Suppressor macrophage treated with lipopolysaccharide for 1 hour (primary cell): Measurements from ENCODE around the gene MBIP.
"Not testable (repeated sequence)": the region's sequence is repeated elsewhere in the genome, so short reads cannot be mapped to it uniquely, and the experiment has no call there.

Source experiments
- DNase-seq, 3 donors: peaks; one replicate each; pipeline ENCODE4 v3.0.0-alpha.2; 2020 to 2022

MBIP gene, protein sequence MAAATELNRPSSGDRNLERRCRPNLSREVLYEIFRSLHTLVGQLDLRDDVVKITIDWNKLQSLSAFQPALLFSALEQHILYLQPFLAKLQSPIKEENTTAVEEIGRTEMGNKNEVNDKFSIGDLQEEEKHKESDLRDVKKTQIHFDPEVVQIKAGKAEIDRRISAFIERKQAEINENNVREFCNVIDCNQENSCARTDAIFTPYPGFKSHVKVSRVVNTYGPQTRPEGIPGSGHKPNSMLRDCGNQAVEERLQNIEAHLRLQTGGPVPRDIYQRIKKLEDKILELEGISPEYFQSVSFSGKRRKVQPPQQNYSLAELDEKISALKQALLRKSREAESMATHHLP

DNA sequence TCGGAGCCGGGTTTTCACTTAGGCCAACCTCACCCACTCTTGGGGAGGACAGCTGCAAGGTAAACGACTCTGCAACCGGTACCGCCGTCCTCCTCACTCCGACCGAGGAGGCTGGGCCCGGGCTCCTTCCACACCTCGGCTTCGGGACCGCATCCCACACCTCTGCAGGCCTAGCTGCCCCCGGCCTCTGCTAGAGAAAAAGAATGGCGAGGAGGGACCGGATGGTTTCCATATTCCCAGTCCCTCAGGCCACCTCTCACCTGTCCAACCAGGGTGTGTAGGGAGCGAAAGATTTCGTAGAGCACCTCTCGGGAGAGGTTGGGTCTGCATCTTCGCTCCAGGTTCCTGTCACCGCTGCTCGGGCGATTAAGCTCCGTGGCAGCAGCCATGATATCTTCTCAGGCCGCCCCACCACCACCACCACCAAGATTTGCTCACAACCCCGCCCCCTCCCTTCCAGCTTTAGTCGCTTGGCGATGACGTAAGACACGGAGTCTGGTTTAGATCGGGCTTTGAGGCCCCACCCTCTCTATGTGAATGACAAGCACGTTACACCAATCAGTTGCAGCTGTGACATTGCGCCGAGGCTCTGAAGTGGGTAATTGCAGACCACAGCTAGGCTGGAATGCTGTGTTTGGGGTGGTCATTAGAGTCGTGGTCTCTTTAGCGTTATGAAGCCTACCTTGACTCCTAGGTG, at the start of gene MBIP:
MBIP (minus strand) TSS at position 438 of the 697 bp plus-strand sequence; CDS start at position 389, 49 bp downstream.
- DNase-seq, result peak; percentile 96 to 99 (median 97)

DNA sequence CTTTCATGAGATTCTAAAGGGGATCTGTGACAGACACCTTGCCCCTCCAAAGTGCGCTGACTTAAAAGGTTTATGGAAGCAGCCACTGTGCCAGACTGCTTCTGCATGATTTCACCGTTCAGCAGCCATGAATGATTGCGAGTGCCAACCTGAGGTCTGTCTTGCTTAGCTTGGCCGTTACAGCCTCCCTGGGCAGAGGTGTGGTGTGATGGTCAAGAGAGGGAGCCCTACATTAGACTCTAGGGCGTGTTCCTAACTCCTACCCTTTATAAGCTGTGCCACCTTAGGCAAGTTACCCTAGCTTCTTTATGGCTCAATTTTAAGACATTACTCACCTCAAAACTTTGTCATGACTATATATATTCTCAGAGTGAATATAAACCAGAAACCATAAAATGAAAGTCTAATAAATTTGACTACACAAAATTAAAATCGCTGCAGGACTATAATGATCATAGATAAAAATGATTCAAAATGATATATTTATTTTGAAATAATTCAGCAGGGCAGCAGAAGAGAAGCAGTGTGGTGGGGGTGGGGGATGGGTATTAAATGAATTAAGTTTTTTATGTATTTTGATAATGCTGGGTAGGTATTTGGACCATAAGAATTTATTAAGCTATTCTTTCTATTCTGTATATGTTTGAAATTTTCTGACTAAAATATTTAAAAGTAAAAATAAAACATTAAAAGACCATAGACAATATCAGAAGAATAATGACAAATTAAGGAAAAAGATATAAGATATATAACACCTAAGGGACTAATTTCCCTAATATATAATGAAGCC, 47.7 kb upstream of the MBIP start:
- no peak for DNase-seq

DNA sequence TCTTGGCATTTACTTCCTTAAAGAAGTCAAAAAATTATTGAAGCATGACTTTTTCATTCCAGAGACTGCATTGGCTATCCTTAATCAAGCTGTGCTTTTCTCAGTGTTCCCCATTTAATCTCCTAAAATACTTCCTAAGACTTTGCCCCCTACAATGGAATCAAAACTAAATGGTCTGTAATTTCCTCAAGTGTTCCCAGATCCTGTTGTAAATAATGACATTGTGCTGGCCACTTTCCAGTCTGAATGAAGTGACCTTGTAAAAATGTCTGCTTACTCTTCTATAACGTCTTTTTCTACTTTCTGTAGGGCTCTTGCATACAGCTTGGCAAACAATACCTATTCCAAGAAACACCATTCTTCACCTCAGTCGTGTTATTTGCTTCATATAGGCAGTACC, 45.3 kb upstream of the MBIP start:
- no peak for DNase-seq

DNA sequence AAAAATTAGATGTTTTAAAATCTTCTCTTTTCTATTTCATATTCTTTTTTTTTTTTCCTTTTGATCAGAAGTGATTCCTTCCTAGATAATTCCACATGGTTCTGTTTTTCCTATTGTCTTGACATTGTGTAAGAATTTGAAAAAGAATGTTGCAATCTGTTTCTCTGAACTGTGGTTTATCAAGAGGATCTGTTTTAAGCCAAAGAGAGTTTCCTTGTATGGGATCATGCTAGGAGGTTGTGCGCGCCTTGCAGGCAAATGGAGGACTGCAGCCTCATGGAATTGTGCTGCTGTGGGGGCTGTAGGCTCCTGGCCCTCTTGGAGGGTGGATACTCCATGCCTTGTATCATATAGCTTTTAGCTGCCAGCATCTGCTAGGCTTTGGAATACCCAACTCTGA, 43.3 kb upstream of the MBIP start:
- peak in 1 of 3 donors; percentile 33 for DNase-seq

DNA sequence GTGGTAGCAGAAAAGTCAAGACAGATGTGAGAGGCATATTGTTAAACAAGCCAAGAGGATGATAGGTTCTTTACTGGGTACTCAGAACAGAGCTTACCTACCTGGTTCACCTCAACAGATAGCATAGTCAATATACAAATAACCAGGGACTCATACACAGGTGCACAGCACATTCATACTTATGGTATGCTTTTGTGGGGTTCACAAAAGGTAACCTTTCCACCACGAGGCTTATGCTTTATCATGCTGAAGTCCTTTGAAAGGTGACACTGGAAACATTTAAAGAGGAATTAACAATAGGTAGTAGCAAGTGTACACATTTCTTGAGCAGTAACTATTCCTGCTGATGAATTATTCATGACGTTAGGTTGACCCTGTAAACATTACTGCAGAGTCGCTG, 42.2 kb upstream of the MBIP start:
- DNase-seq, result no peak

DNA sequence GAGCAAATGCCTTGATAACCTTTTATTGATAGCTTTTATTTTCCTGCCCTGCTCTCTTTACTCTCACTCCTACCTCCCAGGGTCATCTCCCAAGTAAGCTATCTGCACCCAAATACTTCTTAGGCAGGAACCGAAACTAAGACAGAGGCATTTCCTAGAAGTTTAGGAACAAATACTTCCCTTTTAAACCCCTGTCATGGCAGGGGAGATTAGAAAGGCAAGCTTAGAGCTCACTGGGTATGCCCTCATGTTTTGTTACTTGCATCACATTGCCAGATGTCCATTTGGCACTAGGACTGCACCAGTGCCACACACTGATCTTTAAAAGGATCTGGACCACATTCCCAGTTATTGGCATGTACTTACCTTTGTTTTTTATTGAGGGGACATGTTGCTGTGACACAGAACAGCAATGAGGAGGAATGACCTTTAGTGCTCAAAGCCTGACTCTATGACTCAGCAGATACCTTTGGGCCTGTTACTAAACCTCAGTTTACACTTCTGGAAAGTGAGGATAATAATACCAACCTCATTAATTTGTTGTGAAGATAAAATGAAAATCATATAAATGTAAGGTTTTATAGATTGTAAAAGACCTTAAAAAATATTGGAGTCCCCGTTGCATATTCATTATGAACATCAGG, 40.9 kb upstream of the MBIP start:
- peak; percentile 64 to 75 (median 74) for DNase-seq

DNA sequence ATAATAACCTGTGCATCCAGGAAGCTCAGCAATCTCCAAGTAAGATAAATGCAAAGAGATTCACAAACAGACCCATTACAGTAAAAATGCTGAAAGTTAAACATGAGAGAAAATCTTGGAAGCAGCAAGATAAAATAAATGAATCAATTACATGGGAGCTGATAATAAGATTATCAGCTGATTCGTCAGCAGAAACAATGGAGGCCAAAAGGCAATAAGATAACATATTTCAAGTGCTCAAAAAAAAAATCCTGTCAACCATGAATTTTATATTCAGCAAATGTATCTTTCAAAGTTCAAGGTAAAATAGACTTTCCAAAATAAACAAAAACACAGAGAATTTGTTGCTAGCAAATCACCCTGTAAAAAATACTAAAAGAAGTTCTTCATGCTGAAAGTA, 36.4 kb upstream of the MBIP start:
- DNase-seq, result no peak

DNA sequence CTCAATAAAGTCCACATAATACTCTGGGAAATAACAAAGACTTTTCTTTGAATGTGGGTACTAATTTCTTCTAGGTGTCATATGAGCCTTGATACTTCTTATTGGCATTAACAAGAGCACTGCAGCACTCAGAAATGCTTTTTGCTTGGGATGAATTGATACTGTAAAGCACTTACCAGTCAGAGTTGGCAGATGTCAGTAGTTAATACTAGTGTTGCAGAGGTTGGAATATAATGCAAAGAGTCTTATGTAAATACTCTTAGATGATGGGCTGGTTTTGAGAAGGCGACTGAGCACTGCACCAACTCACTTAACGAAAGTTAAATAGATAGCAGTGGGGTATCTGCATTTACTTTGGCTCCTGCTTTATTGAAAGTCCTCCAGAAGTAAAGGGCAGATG, 25.6 kb upstream of the MBIP start:
- DNase-seq, result no peak

DNA sequence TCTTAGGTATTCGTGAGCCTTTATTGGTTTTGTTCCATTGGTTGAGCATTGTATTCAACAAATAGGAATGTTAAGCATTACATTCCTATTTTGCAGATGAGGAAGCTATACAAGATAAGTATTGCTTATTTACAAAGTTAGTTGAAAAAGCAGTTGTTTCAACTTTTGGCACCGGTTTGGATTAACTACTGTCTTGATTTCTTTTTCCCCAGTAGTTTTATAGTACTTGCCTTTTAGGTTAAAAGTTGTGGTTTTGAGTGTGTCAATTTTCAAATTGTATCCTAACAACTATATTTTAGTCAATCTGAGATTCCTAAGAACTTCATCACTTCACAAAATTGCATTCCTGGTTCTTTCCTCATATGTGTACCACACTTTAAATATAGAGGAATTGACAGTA, 23.8 kb upstream of the MBIP start:
- no peak for DNase-seq

DNA sequence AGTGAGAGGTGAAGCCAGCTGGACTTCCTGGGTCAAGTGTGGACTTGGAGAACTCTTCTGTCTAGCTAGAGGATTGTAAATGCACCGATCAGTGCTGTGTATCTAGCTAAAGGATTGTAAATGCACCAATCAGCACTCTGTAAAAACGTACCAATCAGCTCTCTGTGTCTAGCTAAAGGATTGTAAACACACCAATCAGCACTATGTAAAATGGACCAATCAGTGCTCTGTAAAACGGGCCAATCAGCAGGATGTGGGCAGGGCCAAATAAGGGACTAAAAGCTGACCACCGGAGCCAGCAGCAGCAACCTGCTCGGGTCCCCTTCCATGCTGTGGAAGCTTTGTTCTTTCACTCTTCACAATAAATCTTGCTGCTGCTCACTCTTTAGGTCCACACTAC, 21.4 kb upstream of the MBIP start:
- not testable (repeated sequence) for DNase-seq

DNA sequence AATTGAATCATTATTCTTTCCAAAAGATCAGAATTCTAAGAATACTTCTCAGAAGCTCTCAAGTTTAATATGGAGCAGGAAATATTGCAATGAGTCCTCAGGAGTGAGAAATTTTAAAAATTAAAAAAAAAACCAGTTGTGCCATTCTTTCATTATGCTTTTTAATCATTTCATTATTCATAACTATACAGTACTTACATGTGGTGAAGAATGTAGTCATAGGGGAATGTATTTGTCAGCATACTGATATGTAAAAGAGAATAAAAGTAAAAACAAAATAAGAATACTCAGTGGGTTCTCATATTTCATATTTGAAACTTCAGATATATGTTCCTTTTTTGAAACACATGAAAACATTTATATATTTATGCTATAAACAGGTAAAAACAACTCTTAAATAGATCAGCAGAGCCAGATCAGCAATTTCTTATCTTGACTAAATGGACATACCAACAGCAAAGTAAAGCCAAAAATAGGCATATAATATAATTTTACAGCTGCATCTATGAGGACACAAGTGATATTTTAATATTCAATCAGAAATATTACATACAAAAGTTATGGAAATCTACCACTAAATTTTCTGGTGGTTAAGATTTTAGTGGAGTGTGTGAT, 19.9 kb upstream of the MBIP start:
- no peak for DNase-seq

DNA sequence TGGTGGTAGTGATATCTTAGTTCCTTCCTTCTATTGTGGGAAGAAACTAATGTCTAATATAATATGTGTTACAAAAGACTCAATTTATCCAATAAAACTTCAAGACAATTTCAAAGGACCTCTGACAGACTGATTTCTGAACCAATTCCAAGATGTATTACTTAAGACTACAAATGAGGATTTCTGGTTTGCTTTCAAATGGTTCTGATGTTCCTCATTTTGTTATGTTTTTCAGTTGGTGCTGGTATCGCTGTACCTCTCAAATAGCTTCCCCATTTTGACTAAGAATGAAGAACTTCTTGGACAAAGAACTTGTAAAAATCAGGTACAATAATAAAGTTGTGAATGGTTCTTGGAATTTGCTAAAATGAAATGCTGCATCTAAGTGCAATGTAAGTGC, 19.4 kb upstream of the MBIP start:
- DNase-seq, result peak; percentile 7 to 45 (median 42)

DNA sequence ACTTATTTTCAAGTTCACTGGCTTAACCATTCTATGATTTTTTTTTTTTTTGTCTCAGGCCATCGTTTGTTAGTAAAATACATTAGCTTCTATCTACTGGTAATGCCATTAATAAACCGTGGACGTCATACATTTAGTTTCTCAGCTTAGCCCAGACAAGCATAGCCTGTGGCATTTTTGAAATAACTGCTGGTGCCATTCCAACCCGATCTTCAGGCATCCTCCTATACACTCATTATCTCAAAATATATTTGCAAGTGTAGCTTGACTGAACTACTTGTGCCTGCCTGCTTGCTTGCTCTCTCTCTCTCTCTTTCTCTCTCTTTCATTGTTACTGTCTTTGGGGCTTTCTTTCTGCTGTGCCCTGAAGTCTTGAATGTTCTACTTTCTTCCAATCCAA, 12.7 kb upstream of the MBIP start:
- no peak for DNase-seq

DNA sequence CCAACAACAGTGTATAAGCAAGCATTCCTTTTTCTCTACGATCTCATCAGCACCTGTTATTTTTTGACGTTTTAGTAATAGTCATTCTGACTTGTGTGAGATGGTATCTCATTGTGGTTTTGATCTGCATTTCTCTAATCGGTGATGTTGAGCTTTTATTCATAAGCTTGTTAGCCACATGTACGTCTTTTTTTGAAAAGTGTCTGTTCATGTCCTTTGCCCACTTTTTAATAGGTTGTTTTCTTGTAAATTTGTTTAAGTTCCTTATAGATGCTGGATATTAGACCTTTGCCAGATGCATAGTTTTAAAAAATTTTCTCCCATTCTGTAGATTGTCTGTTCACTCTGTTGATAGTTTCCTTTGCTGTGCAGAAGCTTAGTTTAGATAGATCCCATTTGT, 7.1 kb upstream of the MBIP start:
- DNase-seq, result not testable (repeated sequence)

DNA sequence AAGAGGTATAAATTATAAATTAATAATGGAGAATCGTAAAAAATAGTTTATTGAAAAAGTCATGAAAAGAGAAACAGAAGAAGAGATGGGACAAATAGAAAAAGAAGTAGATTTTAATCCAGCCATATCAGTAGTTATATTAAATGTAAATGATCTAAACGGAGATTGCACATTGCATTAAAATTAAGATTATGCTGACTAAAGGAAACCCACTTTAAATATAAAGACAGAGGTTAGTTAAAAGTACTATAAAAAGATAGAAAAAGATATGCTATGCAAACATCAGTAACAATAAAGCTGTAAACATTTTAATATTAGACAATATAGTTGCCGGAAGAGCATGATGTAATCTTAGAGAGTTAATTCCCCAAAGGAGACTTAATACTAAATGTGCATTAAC, 5.4 kb upstream of the MBIP start:
- DNase-seq, result no peak

DNA sequence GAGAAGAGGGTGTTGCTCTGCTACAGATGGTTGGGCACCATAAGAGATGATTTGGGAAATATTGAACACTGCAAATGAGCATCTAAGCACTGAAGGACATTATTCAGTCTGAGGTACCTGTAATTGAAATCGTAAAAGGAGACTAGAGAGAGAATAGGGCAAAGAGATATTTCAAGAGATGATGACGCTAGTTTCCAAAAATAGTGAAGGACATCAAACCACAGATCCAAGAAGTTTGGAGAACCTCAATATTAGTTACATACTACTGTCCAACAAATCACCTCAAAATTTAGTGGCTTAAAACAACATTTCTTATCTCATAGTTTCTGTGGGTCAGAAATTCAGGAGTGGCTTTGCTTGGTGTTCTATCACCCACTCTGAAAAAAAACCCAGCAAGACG, 4.5 kb upstream of the MBIP start:
- no peak for DNase-seq

DNA sequence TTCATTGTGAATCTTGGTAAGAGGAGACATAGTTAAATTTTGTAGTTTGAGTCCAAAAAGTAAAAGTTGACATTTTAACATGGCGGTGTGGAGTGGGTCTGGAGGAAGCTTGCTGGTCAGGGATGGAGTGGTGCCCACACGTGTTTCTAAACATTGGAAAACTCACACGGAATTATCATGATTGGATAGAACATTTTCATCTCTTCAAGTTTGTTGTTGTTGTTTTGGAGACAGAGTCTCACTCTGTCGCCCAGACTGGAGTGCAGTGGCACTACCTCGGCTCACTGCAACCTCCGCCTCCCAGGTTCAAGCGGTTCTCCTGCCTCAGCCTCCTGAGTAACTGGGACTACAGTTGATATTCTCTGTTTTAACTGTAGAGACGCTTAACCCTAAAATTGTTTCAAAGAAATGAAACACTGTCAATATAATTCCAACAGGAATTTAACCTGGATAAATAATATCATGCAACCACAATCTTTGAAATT, 502 bp upstream of the MBIP start:
- no peak for DNase-seq

DNA sequence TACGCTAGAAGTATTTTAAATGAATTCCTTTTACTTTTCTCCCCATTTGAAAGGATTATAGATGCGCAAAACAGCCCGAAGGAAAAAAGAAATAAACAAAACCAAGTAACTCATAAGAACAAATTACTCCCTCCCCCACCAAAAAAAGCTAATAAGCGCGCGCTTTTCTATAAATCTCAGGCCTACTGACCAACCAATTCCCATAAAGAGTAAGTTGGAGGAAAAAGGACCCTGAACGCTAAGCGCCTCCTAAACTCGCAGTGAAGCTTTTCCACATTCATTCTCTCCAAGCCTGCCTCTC, 588 bp downstream of the MBIP start:
- no peak for DNase-seq

DNA sequence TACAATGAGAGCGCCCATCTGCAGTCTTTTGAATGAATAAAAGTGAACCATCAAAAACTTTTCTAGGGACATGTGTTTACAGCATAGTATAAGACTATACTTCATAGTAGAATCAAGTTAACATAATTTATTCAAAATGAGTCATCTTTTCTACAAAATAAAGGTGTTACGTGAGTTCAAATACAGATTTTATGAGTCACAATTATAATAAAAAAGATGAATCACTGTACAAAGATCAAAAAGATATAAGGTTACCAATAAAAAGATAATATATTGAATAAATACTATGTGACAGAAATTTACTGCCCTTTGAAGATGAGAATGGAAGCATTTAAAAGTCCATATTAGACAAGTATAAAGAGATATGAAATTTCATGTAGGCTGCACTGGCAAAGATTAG, 2.8 kb downstream of the MBIP start:
- DNase-seq, result no peak

DNA sequence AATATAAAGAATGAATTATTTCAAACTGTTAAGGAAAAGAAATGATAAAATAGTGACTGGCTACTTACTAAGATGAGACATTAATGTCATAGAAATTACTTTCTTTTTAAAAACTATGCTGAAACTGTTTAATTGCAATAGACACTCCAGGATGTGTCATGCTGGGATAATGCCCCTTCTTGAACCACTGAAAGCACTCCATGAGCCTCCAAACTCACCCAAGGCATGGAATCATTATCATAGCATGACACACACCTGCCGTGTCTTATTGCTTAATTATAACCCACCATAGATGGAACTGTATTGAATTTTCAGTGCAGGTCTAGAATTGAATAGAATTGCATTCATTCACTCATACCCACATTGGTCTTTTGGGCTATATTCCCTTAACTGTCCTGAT, 4.3 kb downstream of the MBIP start:
- no peak for DNase-seq

DNA sequence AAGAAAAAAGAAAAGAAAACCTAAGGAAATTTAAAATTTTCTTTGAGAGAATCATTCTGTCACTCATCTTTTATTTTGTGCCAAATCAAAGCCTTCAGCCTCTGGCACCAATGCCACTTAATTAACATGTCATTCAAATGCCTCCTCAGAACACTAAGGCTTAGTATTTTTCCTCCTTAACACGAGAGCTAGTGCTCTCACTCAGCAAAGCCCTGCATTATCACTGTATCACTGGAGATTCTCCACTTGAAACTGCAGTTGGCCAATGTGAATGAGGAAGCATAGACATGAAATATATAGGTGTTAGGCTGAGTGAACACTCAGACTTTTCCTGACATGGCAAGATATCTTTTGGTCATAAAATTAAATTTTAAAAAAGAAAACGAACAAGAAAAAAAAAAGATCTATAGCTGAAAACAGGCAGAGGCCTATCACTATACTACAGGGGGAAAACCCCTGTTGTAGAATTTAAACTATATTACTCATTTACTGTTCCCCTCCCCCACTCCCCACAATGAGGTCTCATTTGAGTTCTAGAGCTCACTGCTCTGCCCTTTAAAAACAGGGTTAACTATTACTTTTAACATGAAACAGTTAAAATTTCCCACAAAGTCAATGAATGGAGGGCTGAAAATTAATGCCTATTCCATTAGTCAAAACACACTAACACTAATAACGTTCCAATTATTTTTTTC, 5.1 kb downstream of the MBIP start:
- peak in 1 of 3 donors; percentile 16 for DNase-seq

DNA sequence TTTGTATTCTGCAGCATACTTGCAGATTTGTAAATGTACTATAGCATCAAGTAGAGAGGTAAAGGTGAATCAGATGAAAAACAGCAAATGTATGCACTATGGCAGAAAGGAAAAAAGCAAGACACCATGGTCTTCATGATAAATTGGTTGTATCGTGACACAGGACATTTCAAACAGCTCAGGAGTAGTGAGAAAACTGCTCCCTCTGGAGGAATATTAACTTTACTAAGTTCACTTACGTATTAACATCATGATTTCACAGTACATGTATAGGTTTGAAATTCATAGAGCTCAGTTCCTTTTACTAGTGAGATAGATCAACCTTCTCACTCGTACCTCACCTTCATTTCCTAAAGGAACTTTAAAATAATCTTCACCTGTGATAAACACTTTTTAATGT, 6.5 kb downstream of the MBIP start:
- DNase-seq, result peak in 1 of 3 donors; percentile 0
